ENCODE measurements around the gene SNF8. TPM values are rescaled to one million over a fixed set of nuclear protein-coding genes. Genes with fewer than 3 reads are reported as not detected.
A peak's percentile ranks its signal among the peaks of the same experiment; 100 is the strongest.

The SNF8 gene
- total and polyA plus RNA-seq, 9 of the 15 experiments (the other 6 are each of a cell fraction or from before 2014, with no cell fraction given): 6.9 to 149 (median 117) TPM

- CTCF ChIA-PET (ENCODE audit: low intra/inter-chr PET ratio): no interaction called here
- peaks cover 69% of the 10 kb centered on the region for H3K79me2 ChIP-seq (ENCODE audit: control insufficient read depth, insufficient read depth, low read length)
- H3K36me3 ChIP-seq (ENCODE audit: control insufficient read depth, insufficient read depth, low read length): peaks cover 53% of the 10 kb centered on the region
- no peaks in the 10 kb centered on the region for H3K9me3 ChIP-seq (replicated peaks; ENCODE audit: control insufficient read depth, insufficient read depth, low read depth, low read length)
- H3K9ac ChIP-seq (ENCODE audit: insufficient read depth in 1 of 2, low read depth in 2 of 2, low read length in 2 of 2): peak overlapping the region; percentile 53 to 61; a peak in 3 of 4 replicates
- intact Hi-C loops (cut with micrococcal nuclease): loop anchor here (5.0 kb wide), 1 partner anchor 88 kb away; the partner anchor contains the start of gene IGF2BP1
- H3K27me3 ChIP-seq (ENCODE audit: control insufficient read depth in 2 of 2, insufficient read depth in 2 of 2, low read length in 2 of 2): no peaks in the 10 kb centered on the region
- H3K27ac ChIP-seq (ENCODE audit: extremely low read depth, low read depth, low read length): peak overlapping the region; percentile 91
- DNase-seq (ENCODE audit: extremely low read depth in 1 of 4, low spot score in 3 of 4) (no peak), ATAC-seq (no peak), FAIRE-seq (no peak)
- H3K9me1 ChIP-seq (ENCODE audit: control insufficient read depth, insufficient read depth, low read length): no peaks in the 10 kb centered on the region
- POLR2A ChIA-PET: interaction anchor here (0.7 to 1.6 kb wide), 3 partner anchors 13 to 1028 kb away, joined by 3 read pairs; no protein-coding TSS in a partner anchor
- H2AFZ ChIP-seq (ENCODE audit: low read depth, low read length): no peak overlapping the region
- peak overlapping the region; percentile 88 for H3K4me3 ChIP-seq
- WGBS (ENCODE audit: insufficient coverage, low coverage, missing lambda C conversion rate): 21% methylated on average over 4 of the region's 4 CpGs
- peaks cover 6% of the 10 kb centered on the region; the same call in 1 of the 2 replicates for H4K20me1 ChIP-seq (replicated peaks; ENCODE audit: control insufficient read depth, insufficient read depth, low read length)
- peak overlapping the region; percentile 92 for H3K4me2 ChIP-seq (ENCODE audit: insufficient read depth, low read length)
- BruUV-seq (replicated peaks): TSS peak; percentile 37
- in situ Hi-C loops (cut with MboI): no loop called here
- peaks cover 8 to 12% of the 10 kb centered on the region in 2 experiments; a peak in 4 of 5 replicates for H3K4me1 ChIP-seq (replicated peaks in 1 of 2; ENCODE audit: control insufficient read depth in 2 of 2, insufficient read depth in 2 of 2, low read length in 2 of 2)
- TF ChIP-seq, protein P1, sequence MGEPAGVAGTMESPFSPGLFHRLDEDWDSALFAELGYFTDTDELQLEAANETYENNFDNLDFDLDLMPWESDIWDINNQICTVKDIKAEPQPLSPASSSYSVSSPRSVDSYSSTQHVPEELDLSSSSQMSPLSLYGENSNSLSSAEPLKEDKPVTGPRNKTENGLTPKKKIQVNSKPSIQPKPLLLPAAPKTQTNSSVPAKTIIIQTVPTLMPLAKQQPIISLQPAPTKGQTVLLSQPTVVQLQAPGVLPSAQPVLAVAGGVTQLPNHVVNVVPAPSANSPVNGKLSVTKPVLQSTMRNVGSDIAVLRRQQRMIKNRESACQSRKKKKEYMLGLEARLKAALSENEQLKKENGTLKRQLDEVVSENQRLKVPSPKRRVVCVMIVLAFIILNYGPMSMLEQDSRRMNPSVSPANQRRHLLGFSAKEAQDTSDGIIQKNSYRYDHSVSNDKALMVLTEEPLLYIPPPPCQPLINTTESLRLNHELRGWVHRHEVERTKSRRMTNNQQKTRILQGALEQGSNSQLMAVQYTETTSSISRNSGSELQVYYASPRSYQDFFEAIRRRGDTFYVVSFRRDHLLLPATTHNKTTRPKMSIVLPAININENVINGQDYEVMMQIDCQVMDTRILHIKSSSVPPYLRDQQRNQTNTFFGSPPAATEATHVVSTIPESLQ (CRISPR knock-in tag; IDR thresholded peaks at IDR 0.05): no peak
- TF ChIP-seq HCFC1 (IDR thresholded peaks at IDR 0.05; ENCODE audit: low read depth, low read length) (no peak), CCNT2 (IDR thresholded peaks at IDR 0.05; ENCODE audit: borderline replicate concordance, extremely low read depth, insufficient read length, low read depth, low read length) (no peak), SETDB1 (IDR thresholded peaks at IDR 0.05; ENCODE audit: low read length) (no peak), DPF2 (IDR thresholded peaks at IDR 0.05) (0 out of 2 replicates have a peak, but pooled peaks have one; percentile 17), SMARCE1 (IDR thresholded peaks at IDR 0.05) (0 out of 2 replicates have a peak, but pooled peaks have one; percentile 17), JUND (IDR thresholded peaks at IDR 0.05; ENCODE audit: borderline replicate concordance, low read depth, low read length) (0 out of 2 replicates have a peak, but pooled peaks have one; percentile 11), JUND (tag; IDR thresholded peaks at IDR 0.05; ENCODE audit: borderline replicate concordance, low read depth, low read length) (no peak)
- TF ChIP-seq, protein P2, sequence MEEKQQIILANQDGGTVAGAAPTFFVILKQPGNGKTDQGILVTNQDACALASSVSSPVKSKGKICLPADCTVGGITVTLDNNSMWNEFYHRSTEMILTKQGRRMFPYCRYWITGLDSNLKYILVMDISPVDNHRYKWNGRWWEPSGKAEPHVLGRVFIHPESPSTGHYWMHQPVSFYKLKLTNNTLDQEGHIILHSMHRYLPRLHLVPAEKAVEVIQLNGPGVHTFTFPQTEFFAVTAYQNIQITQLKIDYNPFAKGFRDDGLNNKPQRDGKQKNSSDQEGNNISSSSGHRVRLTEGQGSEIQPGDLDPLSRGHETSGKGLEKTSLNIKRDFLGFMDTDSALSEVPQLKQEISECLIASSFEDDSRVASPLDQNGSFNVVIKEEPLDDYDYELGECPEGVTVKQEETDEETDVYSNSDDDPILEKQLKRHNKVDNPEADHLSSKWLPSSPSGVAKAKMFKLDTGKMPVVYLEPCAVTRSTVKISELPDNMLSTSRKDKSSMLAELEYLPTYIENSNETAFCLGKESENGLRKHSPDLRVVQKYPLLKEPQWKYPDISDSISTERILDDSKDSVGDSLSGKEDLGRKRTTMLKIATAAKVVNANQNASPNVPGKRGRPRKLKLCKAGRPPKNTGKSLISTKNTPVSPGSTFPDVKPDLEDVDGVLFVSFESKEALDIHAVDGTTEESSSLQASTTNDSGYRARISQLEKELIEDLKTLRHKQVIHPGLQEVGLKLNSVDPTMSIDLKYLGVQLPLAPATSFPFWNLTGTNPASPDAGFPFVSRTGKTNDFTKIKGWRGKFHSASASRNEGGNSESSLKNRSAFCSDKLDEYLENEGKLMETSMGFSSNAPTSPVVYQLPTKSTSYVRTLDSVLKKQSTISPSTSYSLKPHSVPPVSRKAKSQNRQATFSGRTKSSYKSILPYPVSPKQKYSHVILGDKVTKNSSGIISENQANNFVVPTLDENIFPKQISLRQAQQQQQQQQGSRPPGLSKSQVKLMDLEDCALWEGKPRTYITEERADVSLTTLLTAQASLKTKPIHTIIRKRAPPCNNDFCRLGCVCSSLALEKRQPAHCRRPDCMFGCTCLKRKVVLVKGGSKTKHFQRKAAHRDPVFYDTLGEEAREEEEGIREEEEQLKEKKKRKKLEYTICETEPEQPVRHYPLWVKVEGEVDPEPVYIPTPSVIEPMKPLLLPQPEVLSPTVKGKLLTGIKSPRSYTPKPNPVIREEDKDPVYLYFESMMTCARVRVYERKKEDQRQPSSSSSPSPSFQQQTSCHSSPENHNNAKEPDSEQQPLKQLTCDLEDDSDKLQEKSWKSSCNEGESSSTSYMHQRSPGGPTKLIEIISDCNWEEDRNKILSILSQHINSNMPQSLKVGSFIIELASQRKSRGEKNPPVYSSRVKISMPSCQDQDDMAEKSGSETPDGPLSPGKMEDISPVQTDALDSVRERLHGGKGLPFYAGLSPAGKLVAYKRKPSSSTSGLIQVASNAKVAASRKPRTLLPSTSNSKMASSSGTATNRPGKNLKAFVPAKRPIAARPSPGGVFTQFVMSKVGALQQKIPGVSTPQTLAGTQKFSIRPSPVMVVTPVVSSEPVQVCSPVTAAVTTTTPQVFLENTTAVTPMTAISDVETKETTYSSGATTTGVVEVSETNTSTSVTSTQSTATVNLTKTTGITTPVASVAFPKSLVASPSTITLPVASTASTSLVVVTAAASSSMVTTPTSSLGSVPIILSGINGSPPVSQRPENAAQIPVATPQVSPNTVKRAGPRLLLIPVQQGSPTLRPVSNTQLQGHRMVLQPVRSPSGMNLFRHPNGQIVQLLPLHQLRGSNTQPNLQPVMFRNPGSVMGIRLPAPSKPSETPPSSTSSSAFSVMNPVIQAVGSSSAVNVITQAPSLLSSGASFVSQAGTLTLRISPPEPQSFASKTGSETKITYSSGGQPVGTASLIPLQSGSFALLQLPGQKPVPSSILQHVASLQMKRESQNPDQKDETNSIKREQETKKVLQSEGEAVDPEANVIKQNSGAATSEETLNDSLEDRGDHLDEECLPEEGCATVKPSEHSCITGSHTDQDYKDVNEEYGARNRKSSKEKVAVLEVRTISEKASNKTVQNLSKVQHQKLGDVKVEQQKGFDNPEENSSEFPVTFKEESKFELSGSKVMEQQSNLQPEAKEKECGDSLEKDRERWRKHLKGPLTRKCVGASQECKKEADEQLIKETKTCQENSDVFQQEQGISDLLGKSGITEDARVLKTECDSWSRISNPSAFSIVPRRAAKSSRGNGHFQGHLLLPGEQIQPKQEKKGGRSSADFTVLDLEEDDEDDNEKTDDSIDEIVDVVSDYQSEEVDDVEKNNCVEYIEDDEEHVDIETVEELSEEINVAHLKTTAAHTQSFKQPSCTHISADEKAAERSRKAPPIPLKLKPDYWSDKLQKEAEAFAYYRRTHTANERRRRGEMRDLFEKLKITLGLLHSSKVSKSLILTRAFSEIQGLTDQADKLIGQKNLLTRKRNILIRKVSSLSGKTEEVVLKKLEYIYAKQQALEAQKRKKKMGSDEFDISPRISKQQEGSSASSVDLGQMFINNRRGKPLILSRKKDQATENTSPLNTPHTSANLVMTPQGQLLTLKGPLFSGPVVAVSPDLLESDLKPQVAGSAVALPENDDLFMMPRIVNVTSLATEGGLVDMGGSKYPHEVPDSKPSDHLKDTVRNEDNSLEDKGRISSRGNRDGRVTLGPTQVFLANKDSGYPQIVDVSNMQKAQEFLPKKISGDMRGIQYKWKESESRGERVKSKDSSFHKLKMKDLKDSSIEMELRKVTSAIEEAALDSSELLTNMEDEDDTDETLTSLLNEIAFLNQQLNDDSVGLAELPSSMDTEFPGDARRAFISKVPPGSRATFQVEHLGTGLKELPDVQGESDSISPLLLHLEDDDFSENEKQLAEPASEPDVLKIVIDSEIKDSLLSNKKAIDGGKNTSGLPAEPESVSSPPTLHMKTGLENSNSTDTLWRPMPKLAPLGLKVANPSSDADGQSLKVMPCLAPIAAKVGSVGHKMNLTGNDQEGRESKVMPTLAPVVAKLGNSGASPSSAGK (IDR thresholded peaks at IDR 0.05): no peak
These were observed 34.9 kb downstream of the SNF8 start for GRCh38 chr17:48909783-48910182.
